ENCODE measurements around the gene MAP7D2. TPM values are rescaled to one million over a fixed set of nuclear protein-coding genes. Genes with fewer than 3 reads are reported as not detected.
"Not testable (repeated sequence)": the region's sequence is repeated elsewhere in the genome, so short reads cannot be mapped to it uniquely, and the experiment has no call there.

The MAP7D2 gene
- under 1 TPM in 2 of 4 donors, not detected in 2; 0.22 to 0.27 TPM for total RNA-seq

DNA sequence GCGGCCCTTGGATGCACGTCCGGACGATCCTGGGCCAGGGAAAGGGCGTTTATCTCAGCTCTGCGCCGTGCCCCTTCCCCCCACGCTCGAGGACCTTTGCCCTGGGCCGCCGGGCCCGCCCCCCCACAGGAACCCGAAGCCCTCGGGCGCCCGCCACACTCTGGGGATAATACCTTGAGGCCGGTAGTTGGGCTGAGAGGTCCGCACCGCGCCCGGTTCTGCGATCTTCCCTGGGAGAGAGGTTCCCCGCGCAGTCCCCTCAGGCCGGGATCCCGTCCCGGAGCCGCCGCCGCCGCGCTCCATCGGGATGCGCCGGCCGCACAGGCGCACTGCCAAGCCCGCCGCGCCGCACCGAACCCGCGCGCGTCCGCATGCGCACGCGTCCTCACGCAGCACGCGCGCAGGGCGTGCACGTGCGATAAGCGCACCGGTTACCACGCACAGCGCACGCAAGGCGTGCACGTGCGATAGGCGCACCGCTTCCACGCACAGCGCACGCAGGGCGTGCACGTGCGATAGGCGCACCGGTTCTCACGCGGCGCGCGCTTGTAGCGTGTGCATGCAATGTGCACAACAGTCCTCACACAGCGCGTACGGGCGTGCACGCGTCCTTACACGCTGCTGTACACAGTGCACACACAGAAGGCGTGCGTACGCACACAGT is at the start of gene MAP7D2:
TSS of gene MAP7D2 (minus strand) at position 331 of the 664 bp plus-strand sequence. CDS start at position 303, 28 bp downstream.
- Histone ChIP-seq H3K9me3 (no peaks in the 10 kb centered on the region), H3K4me3 (replicated peaks in 1 of 3) (no peak within 1 kb of the TSS), H3K27ac (no peak within 1 kb of the TSS), H3K4me1 (peaks cover 0 to 10% of the 10 kb centered on the region in 2 donors), H3K27me3 (no peaks in the 10 kb centered on the region), H3K36me3 (no peaks in the 10 kb centered on the region)
- intact Hi-C loops (cut with DNase I), result no loop called here
- WGBS, 2 donors, result 87% methylated on average over 3 of the region's 91 CpGs; no CpG with 5 or more reads in 1 of the 2 donors
- TF ChIP-seq, protein P1, sequence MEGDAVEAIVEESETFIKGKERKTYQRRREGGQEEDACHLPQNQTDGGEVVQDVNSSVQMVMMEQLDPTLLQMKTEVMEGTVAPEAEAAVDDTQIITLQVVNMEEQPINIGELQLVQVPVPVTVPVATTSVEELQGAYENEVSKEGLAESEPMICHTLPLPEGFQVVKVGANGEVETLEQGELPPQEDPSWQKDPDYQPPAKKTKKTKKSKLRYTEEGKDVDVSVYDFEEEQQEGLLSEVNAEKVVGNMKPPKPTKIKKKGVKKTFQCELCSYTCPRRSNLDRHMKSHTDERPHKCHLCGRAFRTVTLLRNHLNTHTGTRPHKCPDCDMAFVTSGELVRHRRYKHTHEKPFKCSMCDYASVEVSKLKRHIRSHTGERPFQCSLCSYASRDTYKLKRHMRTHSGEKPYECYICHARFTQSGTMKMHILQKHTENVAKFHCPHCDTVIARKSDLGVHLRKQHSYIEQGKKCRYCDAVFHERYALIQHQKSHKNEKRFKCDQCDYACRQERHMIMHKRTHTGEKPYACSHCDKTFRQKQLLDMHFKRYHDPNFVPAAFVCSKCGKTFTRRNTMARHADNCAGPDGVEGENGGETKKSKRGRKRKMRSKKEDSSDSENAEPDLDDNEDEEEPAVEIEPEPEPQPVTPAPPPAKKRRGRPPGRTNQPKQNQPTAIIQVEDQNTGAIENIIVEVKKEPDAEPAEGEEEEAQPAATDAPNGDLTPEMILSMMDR (IDR thresholded peaks at IDR 0.05), result no peak
- no peak for TF ChIP-seq POLR2A (IDR thresholded peaks at IDR 0.05)
- no peak for DNase-seq

DNA sequence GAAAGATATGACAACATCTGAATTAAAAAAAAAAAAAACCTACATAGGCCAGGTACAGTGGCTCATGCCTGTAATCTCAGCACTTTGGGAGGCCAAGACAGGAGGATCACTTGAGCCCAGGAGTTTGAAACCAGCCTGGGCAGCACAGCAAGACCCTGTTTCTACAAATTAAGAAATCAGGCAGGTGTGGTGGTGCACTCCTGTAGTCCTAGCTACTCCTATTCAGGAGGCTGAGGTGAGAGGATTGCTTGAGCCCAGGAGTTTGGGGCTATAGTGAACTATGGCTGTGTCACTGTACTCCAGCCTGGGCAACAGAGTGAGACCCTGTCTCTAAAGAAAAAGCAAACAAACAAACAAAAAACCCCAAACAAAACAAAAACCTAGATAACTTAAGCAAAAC is 45.8 kb upstream of the MAP7D2 start:
- H3K36me3 ChIP-seq; H3K27me3 ChIP-seq; DNase-seq; H3K9me3 ChIP-seq; H3K27ac ChIP-seq; H3K4me3 ChIP-seq (replicated peaks in 1 of 3); H3K4me1 ChIP-seq; intact Hi-C loops (cut with DNase I): not testable (repeated sequence)

DNA sequence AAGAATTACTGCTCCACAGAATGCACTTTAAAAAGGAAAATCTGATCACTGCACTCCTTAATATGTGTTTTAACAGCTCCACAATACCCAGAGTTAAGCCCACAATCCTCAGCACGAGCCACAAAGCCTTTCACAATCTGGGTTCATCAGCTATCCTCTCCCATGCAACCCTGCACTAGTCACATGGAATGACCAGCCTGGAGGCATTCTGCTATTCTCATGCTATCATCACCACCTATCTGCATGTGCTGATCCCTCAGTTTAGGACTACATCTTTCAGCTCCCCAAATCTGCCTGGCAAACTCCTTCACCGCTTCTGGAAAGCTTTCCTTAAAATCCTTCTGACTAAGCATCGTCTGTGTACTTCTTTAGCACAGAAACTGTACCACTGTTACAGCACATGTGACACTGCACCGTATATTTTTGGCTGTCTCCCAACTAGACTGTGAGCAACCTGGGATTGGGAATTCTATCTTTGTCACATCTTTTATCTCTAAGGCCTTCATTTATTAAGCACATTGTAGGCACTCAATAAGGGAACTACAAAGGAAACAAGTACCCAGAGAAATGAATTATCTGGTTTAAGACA is 43.2 kb upstream of the MAP7D2 start:
- intact Hi-C loops (cut with DNase I), result no loop called here
- no peaks in the 10 kb centered on the region for H3K27me3 ChIP-seq
- DNase-seq, result no peak
- H3K36me3 ChIP-seq, result peaks cover 0 to 3% of the 10 kb centered on the region in 2 donors
- TF ChIP-seq, protein P1 (IDR thresholded peaks at IDR 0.05), result no peak
- TF ChIP-seq POLR2A (IDR thresholded peaks at IDR 0.05), result no peak
- no peak overlapping the region for H3K27ac ChIP-seq
- no peaks in the 10 kb centered on the region for H3K9me3 ChIP-seq
- 93 to 94% methylated on average over 4 of the region's 4 CpGs for WGBS, 2 donors
- H3K4me1 ChIP-seq, result no peaks in the 10 kb centered on the region
- no peak overlapping the region for H3K4me3 ChIP-seq (replicated peaks in 1 of 3)

DNA sequence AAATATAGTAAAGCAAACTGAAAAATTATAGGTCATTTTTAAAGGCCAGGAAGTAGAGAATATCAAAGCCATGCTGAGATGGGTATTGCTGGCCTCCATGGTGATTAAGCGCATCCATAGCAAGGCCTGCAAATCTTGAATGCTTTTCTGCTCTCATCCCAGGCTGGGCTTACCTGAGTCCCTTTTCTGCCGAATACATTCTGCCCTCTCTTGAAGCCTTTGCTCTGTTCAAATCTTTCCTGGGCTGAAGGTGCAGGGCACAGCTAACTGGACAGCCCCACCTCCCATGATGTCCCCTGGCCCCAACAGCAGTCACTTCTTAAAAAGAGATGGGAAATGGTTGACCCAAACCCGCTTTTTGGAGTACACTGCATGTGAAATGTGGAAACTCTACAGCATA is 35.0 kb upstream of the MAP7D2 start:
- no peaks in the 10 kb centered on the region for H3K27me3 ChIP-seq
- no peaks in the 10 kb centered on the region for H3K9me3 ChIP-seq
- no peak overlapping the region for H3K27ac ChIP-seq
- intact Hi-C loops (cut with DNase I), result no loop called here
- H3K4me3 ChIP-seq (replicated peaks in 1 of 3), result no peak overlapping the region
- DNase-seq, result no peak
- H3K4me1 ChIP-seq, result no peaks in the 10 kb centered on the region
- TF ChIP-seq, protein P1 (IDR thresholded peaks at IDR 0.05), result no peak
- no peak for TF ChIP-seq POLR2A (IDR thresholded peaks at IDR 0.05)
- peaks cover 0 to 3% of the 10 kb centered on the region in 2 donors for H3K36me3 ChIP-seq
- WGBS, 2 donors, result 97 to 100% methylated on average over 3 of the region's 3 CpGs

DNA sequence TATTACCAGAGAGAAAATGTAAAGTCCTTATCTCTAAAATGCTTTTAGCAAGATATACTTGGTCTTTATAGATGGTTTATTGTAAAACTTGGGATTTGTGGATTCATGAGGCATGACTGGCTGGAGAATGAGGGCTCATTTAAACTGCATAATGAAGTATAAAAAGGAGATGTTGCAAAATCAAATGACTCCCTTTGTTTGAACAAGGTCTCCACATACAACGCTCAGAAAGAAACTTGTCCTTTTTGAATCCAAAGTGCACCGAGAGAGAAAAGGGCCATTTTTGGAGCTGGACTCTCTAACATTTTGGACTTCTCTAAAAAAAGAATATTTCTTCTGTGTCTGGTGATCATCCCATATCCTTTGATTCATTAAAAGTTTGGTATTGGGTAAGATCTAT is 32.6 kb upstream of the MAP7D2 start:
- no peak for DNase-seq
- no peaks in the 10 kb centered on the region for H3K4me1 ChIP-seq
- no peak overlapping the region for H3K27ac ChIP-seq
- intact Hi-C loops (cut with DNase I), result no loop called here
- H3K27me3 ChIP-seq, result no peaks in the 10 kb centered on the region
- no peak for TF ChIP-seq POLR2A (IDR thresholded peaks at IDR 0.05)
- TF ChIP-seq, protein P1 (IDR thresholded peaks at IDR 0.05), result no peak
- H3K9me3 ChIP-seq, result no peaks in the 10 kb centered on the region
- no peak overlapping the region for H3K4me3 ChIP-seq (replicated peaks in 1 of 3)
- H3K36me3 ChIP-seq, result no peaks in the 10 kb centered on the region
- 68 to 73% methylated on average over 2 of the region's 2 CpGs for WGBS, 2 donors
